GM19452 (cell line): Measurements from ENCODE around the gene TPSD1.
"Not testable (repeated sequence)": the region's sequence is repeated elsewhere in the genome, so short reads cannot be mapped to it uniquely, and the experiment has no call there.

Experiments
- ATAC-seq: cut with Tn5 transposase; IDR thresholded peaks from one replicate; pipeline ENCODE4 v1.9.1; 2021; ENCODE audit not compliant: unreplicated experiment

TPSD1 gene

GRCh38 chr16:1220841-1221627, 34.8 kb upstream of the TPSD1 start:
- no peak for ATAC-seq

- ATAC-seq: no peak
These were observed 34.0 kb upstream of the TPSD1 start for GRCh38 chr16:1221628-1222552.

GRCh38 chr16:1222553-1223354, 33.1 kb upstream of the TPSD1 start:
- no peak for ATAC-seq

GRCh38 chr16:1223355-1224214, 32.3 kb upstream of the TPSD1 start:
- no peak for ATAC-seq

GRCh38 chr16:1224558-1224957, 31.3 kb upstream of the TPSD1 start:
- ATAC-seq: no peak

- no peak for ATAC-seq
These were observed 30.8 kb upstream of the TPSD1 start, which contains the start of gene TPSG1 for GRCh38 chr16:1225051-1225451. TPSG1 (minus strand) TSS chr16:1225268; CDS start chr16:1225252, 16 bp downstream.

- ATAC-seq: not testable (repeated sequence)
These were observed 30.0 kb upstream of the TPSD1 start for GRCh38 chr16:1225728-1226311.

- not testable (repeated sequence) for ATAC-seq
These were observed 29.2 kb upstream of the TPSD1 start for GRCh38 chr16:1226692-1227091.

- not testable (repeated sequence) for ATAC-seq
These were observed 27.6 kb upstream of the TPSD1 start for GRCh38 chr16:1228227-1228626.

GRCh38 chr16:1229476-1229875, 26.4 kb upstream of the TPSD1 start:
- ATAC-seq: not testable (repeated sequence)

- ATAC-seq: not testable (repeated sequence)
These were observed 25.8 kb upstream of the TPSD1 start, which contains the start of gene TPSB2 for GRCh38 chr16:1230084-1230470. TPSB2 (minus strand) TSS chr16:1230184; CDS start chr16:1229951, 233 bp downstream.

- ATAC-seq: not testable (repeated sequence)
These were observed 25.2 kb upstream of the TPSD1 start for GRCh38 chr16:1230471-1231212.

- not testable (repeated sequence) for ATAC-seq
These were observed 24.6 kb upstream of the TPSD1 start for GRCh38 chr16:1231301-1231700.

GRCh38 chr16:1232049-1232748, 23.7 kb upstream of the TPSD1 start:
- ATAC-seq: not testable (repeated sequence)

GRCh38 chr16:1236659-1237058, 19.2 kb upstream of the TPSD1 start:
- ATAC-seq: not testable (repeated sequence)

GRCh38 chr16:1237990-1238389, 17.9 kb upstream of the TPSD1 start:
- no peak for ATAC-seq

GRCh38 chr16:1238909-1239308, 17.0 kb upstream of the TPSD1 start:
- ATAC-seq: not testable (repeated sequence)

GRCh38 chr16:1239575-1239974, 16.3 kb upstream of the TPSD1 start:
- ATAC-seq: not testable (repeated sequence)
